Brain microvascular endothelial cell (primary cell): ENCODE data around the gene MUC3A.
"Not testable (repeated sequence)": the region's sequence is repeated elsewhere in the genome, so short reads cannot be mapped to it uniquely, and the experiment has no call there.

ENCODE experiments used
- DNase-seq: peaks from one replicate; pipeline ENCODE4 v3.0.0-alpha.2; 2020
- H3K27ac ChIP-seq: fragments of 250-450 bp; sonication (Bioruptor Pico); 2 replicates; pipeline ENCODE4 v1.5.1; 2020; ENCODE audit warnings: mild to moderate bottlenecking, moderate library complexity
- H3K27me3 ChIP-seq: fragments of 250-450 bp; sonication (Bioruptor Pico); replicated peaks from 2 replicates; pipeline ENCODE4 v1.5.1; 2020; ENCODE audit warnings: mild to moderate bottlenecking
- H3K36me3 ChIP-seq: fragments of 250-450 bp; sonication (Bioruptor Pico); replicated peaks from 2 replicates; pipeline ENCODE4 v1.5.1; 2020; ENCODE audit warnings: mild to moderate bottlenecking
- H3K4me3 ChIP-seq: 2 replicates; pipeline ENCODE4 v1.5.1; 2011; ENCODE audit warnings: low read depth, mild to moderate bottlenecking, control low read depth, low read length, moderate library complexity
- CTCF ChIP-seq: IDR thresholded peaks from 2 replicates; pipeline ENCODE4 v1.5.1; 2011; ENCODE audit warnings: low read depth, mild to moderate bottlenecking, moderate library complexity, low read length, control low read depth, inconsistent platforms; ENCODE audit errors: missing control alignments
- in situ Hi-C: cut with HindIII; loops from 2 replicates; pipeline ENCODE4 v1.10.0; 2017; ENCODE audit warnings: low sequenced_read_pairs, low pct_ligation_motif_present

MUC3A gene

GRCh38 chr7:100949227-100949932, at the start of gene MUC3A:
Gene MUC3A (plus strand): TSS chr7:100949534. CDS start chr7:100949625, 91 bp downstream.
- H3K27ac ChIP-seq, result no peak within 1 kb of the TSS
- H3K36me3 ChIP-seq, result no peaks in the 10 kb centered on the region
- peaks cover 9% of the 10 kb centered on the region for H3K27me3 ChIP-seq
- in situ Hi-C loops, result no loop called here
- no peak for TF ChIP-seq CTCF
- no peak for DNase-seq
- H3K4me3 ChIP-seq, result no peak within 1 kb of the TSS

GRCh38 chr7:100900978-100901377, 48.4 kb upstream of the MUC3A start:
- no peak for TF ChIP-seq CTCF
- no peak for DNase-seq
- in situ Hi-C loops, result no loop called here
- H3K4me3 ChIP-seq, result no peak overlapping the region
- H3K36me3 ChIP-seq, result no peaks in the 10 kb centered on the region
- no peak overlapping the region for H3K27ac ChIP-seq
- H3K27me3 ChIP-seq, result peaks cover 7% of the 10 kb centered on the region

- H3K27me3 ChIP-seq, result no peaks in the 10 kb centered on the region
Observed at GRCh38 chr7:100901921-100902332, 47.4 kb upstream of the MUC3A start.

GRCh38 chr7:100902638-100903037, 46.7 kb upstream of the MUC3A start:
- Histone ChIP-seq H3K36me3 (no peaks in the 10 kb centered on the region), H3K4me3 (no peak overlapping the region), H3K27me3 (no peaks in the 10 kb centered on the region), H3K27ac (no peak overlapping the region)
- in situ Hi-C loops, result no loop called here
- no peak for DNase-seq
- no peak for TF ChIP-seq CTCF

More at GRCh38 chr7:100901921-100902332, 47.4 kb upstream of the MUC3A start:
- in situ Hi-C loops, result no loop called here
- no peaks in the 10 kb centered on the region for H3K36me3 ChIP-seq
- no peak overlapping the region for H3K27ac ChIP-seq
- TF ChIP-seq CTCF, result no peak
- DNase-seq, result no peak
- H3K4me3 ChIP-seq, result no peak overlapping the region

GRCh38 chr7:100908512-100908911, 40.8 kb upstream of the MUC3A start:
- Histone ChIP-seq H3K27me3 (no peaks in the 10 kb centered on the region), H3K27ac (no peak overlapping the region), H3K36me3 (no peaks in the 10 kb centered on the region), H3K4me3 (no peak overlapping the region)
- in situ Hi-C loops, result no loop called here
- DNase-seq, result no peak
- no peak for TF ChIP-seq CTCF

- DNase-seq, in situ Hi-C loops, H3K27me3 ChIP-seq, H3K36me3 ChIP-seq, H3K27ac ChIP-seq, H3K4me3 ChIP-seq: not testable (repeated sequence)
Observed at GRCh38 chr7:100910443-100910842, 38.9 kb upstream of the MUC3A start.
